Liver (tissue), 3 donors: ENCODE results near the gene DSCAM.
"Not testable (repeated sequence)": the region's sequence is repeated elsewhere in the genome, so short reads cannot be mapped to it uniquely, and the experiment has no call there.

ENCODE experiments used
- ATF3 ChIP-seq: IDR thresholded peaks from 2 replicates; pipeline ENCODE4 v1.6.1; 2016; ENCODE audit warnings: antibody characterized with exemption
- CTCF ChIP-seq: fragments of 150-350 bp; IDR thresholded peaks from 2 replicates; pipeline ENCODE4 v1.5.1; 2017; ENCODE audit warnings: improper control_type of control experiment, low read depth, low read length; ENCODE audit not compliant: missing input control
- EGR1 ChIP-seq, 2 donors: IDR thresholded peaks; 2 replicates each; pipeline ENCODE4 v1.6.1; 2016 to 2018; ENCODE audit warnings: antibody characterized with exemption in 2 of 2, low read depth in 2 of 2
- FOXA2 ChIP-seq: IDR thresholded peaks from 2 replicates; pipeline ENCODE4 v1.6.1; 2016; ENCODE audit warnings: antibody characterized with exemption
- GABPA ChIP-seq, 2 donors: IDR thresholded peaks in 1 of 2; conservative IDR thresholded peaks in 1 of 2; 2 replicates each; pipeline ENCODE4 v1.6.1; 2016; ENCODE audit warnings: antibody characterized with exemption in 2 of 2, mild to moderate bottlenecking in 1 of 2, moderate library complexity in 1 of 2
- JUND ChIP-seq, 2 donors: IDR thresholded peaks; 2 replicates each; pipeline ENCODE4 v1.6.1; 2016; ENCODE audit warnings: antibody characterized with exemption in 2 of 2
- TAF1 ChIP-seq: conservative IDR thresholded peaks from 2 replicates; pipeline ENCODE4 v1.6.1; 2016; ENCODE audit warnings: antibody characterized with exemption, mild to moderate bottlenecking
- donor health status: healthy.
- donor health status: healthy.

GRCh38 chr21:40320718-40321117, 526.2 kb downstream of the DSCAM start:
- not testable (repeated sequence) for TF ChIP-seq CTCF; GABPA (IDR thresholded peaks at IDR 0.05 in 1 of 2, conservative IDR thresholded peaks at IDR 0.05 in 1 of 2); EGR1 (IDR thresholded peaks at IDR 0.05; ENCODE audit: low read depth in 2 of 2); JUND (IDR thresholded peaks at IDR 0.05); TAF1; ATF3; FOXA2
